Panc1 (cell line): Measurements from ENCODE around the gene FGGY. TPM values are rescaled to one million over a fixed set of nuclear protein-coding genes. Genes with fewer than 3 reads are reported as not detected.
"Not testable (repeated sequence)": the region's sequence is repeated elsewhere in the genome, so short reads cannot be mapped to it uniquely, and the experiment has no call there.

Experiments used
- ATAC-seq: fragments of 200-7000 bp; cut with Tn5 transposase; 2 replicates; pipeline ENCODE4 v1.9.1; 2020; ENCODE audit warnings: mild to moderate bottlenecking, moderate library complexity
- BruUV-seq: library from RNA; stranded (reverse); fragments of 400-500 nt; replicated peaks from 2 replicates; lab custom pipeline; 2021; lab: Mats Ljungman, UMichigan
- CTCF ChIA-PET: fragments of 300-600 bp; sonication (Branson Sonifier 250); formaldehyde crosslinking; loops from one replicate; lab custom pipeline; 2022; ENCODE audit warnings: antibody characterized with exemption; lab: Charles Lee
- POLR2A ChIA-PET: fragments of 300-600 bp; sonication (Branson Sonifier 250); formaldehyde crosslinking; loops from one replicate; lab custom pipeline; 2022; ENCODE audit warnings: antibody characterized with exemption; lab: Charles Lee
- DNase-seq: peaks from one replicate; pipeline ENCODE4 v3.0.0-alpha.2; 2010; ENCODE audit warnings: low read depth, low spot score
- H3K27ac ChIP-seq: 2 replicates; pipeline ENCODE4 v1.5.1; 2011; ENCODE audit warnings: mild to moderate bottlenecking, low read length, inconsistent platforms
- H3K27me3 ChIP-seq: fragments of 200-500 bp; sonication (Bioruptor generic); 2 replicates; pipeline ENCODE4 v1.6.0; 2014; ENCODE audit warnings: low read length, inconsistent platforms; ENCODE audit not compliant: control insufficient read depth, insufficient read depth
- H3K36me3 ChIP-seq: fragments of 200-500 bp; sonication (Bioruptor generic); 2 replicates; pipeline ENCODE4 v1.5.1; 2014; ENCODE audit warnings: inconsistent platforms, mild to moderate bottlenecking, low read length, moderate library complexity; ENCODE audit not compliant: control insufficient read depth, insufficient read depth
- H3K4me1 ChIP-seq: 2 replicates; pipeline ENCODE4 v1.5.1; 2011; ENCODE audit warnings: inconsistent platforms, mild to moderate bottlenecking, low read length, moderate library complexity; ENCODE audit not compliant: control insufficient read depth, insufficient read depth
- H3K4me3 ChIP-seq, 2 experiments: 2 replicates each; pipeline ENCODE4 v1.5.1; 2011 to 2012; ENCODE audit warnings: low read depth in 2 of 2, low read length in 2 of 2, mild to moderate bottlenecking in 2 of 2, inconsistent platforms in 1 of 2, moderate library complexity in 1 of 2
- H3K9me3 ChIP-seq: fragments of 200-500 bp; sonication (Bioruptor generic); 2 replicates; pipeline ENCODE4 v1.5.1; 2014; ENCODE audit warnings: low read depth, mild to moderate bottlenecking, inconsistent platforms, low read length, moderate library complexity; ENCODE audit not compliant: control insufficient read depth, insufficient read depth
- POLR2AphosphoS5 ChIP-seq: IDR thresholded peaks from 2 replicates; pipeline ENCODE4 v1.6.1; 2012; ENCODE audit warnings: mild to moderate bottlenecking, low read depth, low read length, moderate library complexity
- REST ChIP-seq, 2 experiments: IDR thresholded peaks; 2 replicates each; pipeline ENCODE4 v1.6.1; 2011 to 2012; ENCODE audit warnings: low read depth in 2 of 2, control low read depth in 1 of 2, low read length in 1 of 2, mild to moderate bottlenecking in 1 of 2, moderate library complexity in 1 of 2; ENCODE audit not compliant: insufficient read depth in 1 of 2
- SIN3A ChIP-seq: IDR thresholded peaks from 2 replicates; pipeline ENCODE4 v1.6.1; 2012; ENCODE audit warnings: low read depth, mild to moderate bottlenecking, low read length, moderate library complexity, borderline replicate concordance; ENCODE audit not compliant: insufficient read depth
- TCF7L2 ChIP-seq: IDR thresholded peaks from 2 replicates; pipeline ENCODE4 v1.6.1; 2011; ENCODE audit warnings: mild to moderate bottlenecking, low read depth, low read length, inconsistent platforms
- in situ Hi-C: cut with HindIII; loops from 2 replicates; pipeline ENCODE4 v1.10.0; 2016; ENCODE audit warnings: low sequenced_read_pairs, low pct_unique_long_range_greater_than_20kb
- intact Hi-C: fragments of 100-400 bp; cut with micrococcal nuclease; formaldehyde crosslinking; loops from one replicate; pipeline ENCODE4 v1.10.0; 2022; ENCODE audit not compliant: unreplicated experiment
- total RNA-seq: library from RNA; stranded (reverse); gene quantifications from one replicate; pipeline ENCODE4 v1.2.1, GENCODE V29; 2021; ENCODE audit not compliant: unreplicated experiment
- TF ChIP-seq, protein P1 (sequence below): fragments of 450-650 bp; IDR thresholded peaks from 2 replicates; pipeline ENCODE4 v1.5.1; 2017; ENCODE audit warnings: mild to moderate bottlenecking

FGGY gene
- total RNA-seq, 1 experiment from 2014 or later = 15.5 TPM

- BruUV-seq, DNase-seq, intact Hi-C loops, in situ Hi-C loops, H3K27ac ChIP-seq, H3K27me3 ChIP-seq, POLR2A ChIA-PET, H3K9me3 ChIP-seq, H3K36me3 ChIP-seq, ATAC-seq, H3K4me1 ChIP-seq, CTCF ChIA-PET, H3K4me3 ChIP-seq: not testable (repeated sequence)
Measured at GRCh38 chr1:59538476-59538875, 241.6 kb downstream of the FGGY start.

- H3K4me3 ChIP-seq = no peak overlapping the region
- DNase-seq (no peak), ATAC-seq (no peak)
- no peak overlapping the region for H3K27ac ChIP-seq
- in situ Hi-C loops (no loop called here), intact Hi-C loops (no loop called here)
- H3K36me3 ChIP-seq = no peaks in the 10 kb centered on the region
- no peaks in the 10 kb centered on the region for H3K4me1 ChIP-seq
- POLR2A ChIA-PET = no interaction called here
- no peak for TF ChIP-seq SIN3A
- TF ChIP-seq, protein P1, sequence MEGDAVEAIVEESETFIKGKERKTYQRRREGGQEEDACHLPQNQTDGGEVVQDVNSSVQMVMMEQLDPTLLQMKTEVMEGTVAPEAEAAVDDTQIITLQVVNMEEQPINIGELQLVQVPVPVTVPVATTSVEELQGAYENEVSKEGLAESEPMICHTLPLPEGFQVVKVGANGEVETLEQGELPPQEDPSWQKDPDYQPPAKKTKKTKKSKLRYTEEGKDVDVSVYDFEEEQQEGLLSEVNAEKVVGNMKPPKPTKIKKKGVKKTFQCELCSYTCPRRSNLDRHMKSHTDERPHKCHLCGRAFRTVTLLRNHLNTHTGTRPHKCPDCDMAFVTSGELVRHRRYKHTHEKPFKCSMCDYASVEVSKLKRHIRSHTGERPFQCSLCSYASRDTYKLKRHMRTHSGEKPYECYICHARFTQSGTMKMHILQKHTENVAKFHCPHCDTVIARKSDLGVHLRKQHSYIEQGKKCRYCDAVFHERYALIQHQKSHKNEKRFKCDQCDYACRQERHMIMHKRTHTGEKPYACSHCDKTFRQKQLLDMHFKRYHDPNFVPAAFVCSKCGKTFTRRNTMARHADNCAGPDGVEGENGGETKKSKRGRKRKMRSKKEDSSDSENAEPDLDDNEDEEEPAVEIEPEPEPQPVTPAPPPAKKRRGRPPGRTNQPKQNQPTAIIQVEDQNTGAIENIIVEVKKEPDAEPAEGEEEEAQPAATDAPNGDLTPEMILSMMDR = no peak
- TF ChIP-seq REST (IDR thresholded peaks at IDR 0.05; ENCODE audit: insufficient read depth in 1 of 2, low read depth in 2 of 2, low read length in 1 of 2) = no peak
- no peak for TF ChIP-seq TCF7L2
- no peak for TF ChIP-seq POLR2AphosphoS5
- CTCF ChIA-PET = no interaction called here
- H3K27me3 ChIP-seq = no peaks in the 10 kb centered on the region
- no peaks in the 10 kb centered on the region for H3K9me3 ChIP-seq
- no TSS peak for BruUV-seq
Measured at GRCh38 chr1:59539961-59540681, 243.2 kb downstream of the FGGY start.

GRCh38 chr1:59541161-59541560 is 244.3 kb downstream of the FGGY start:
- ATAC-seq (no peak), DNase-seq (no peak)
- Histone ChIP-seq H3K4me1 (no peaks in the 10 kb centered on the region), H3K36me3 (no peaks in the 10 kb centered on the region), H3K9me3 (no peaks in the 10 kb centered on the region), H3K4me3 (no peak overlapping the region), H3K27ac (no peak overlapping the region), H3K27me3 (no peaks in the 10 kb centered on the region)
- TF ChIP-seq TCF7L2 (no peak), REST (IDR thresholded peaks at IDR 0.05; ENCODE audit: insufficient read depth in 1 of 2, low read depth in 2 of 2, low read length in 1 of 2) (no peak), POLR2AphosphoS5 (no peak), SIN3A (no peak)
- TF ChIP-seq, protein P1 = no peak
- intact Hi-C loops = no loop called here
- ChIA-PET POLR2A (no interaction called here), CTCF (no interaction called here)
- BruUV-seq = no TSS peak
- in situ Hi-C loops = no loop called here
